Stimulated activated CD8-positive, alpha-beta memory T cell treated with anti-CD3 and anti-CD28 coated beads, Interleukin-7, amount 100 ng/mL, for 24 hours (primary cell): ENCODE data around the gene CLDN11.

Experiments
- DNase-seq: peaks from one replicate; pipeline ENCODE4 v3.0.0-alpha.2; 2020; ENCODE audit warnings: low read depth

CLDN11 gene

GRCh38 chr3:170426240-170426797 is 7.7 kb downstream of the CLDN11 start:
- DNase-seq, result no peak

GRCh38 chr3:170428095-170428494 is 9.4 kb downstream of the CLDN11 start:
- DNase-seq, result no peak

GRCh38 chr3:170429050-170429449 is 10.4 kb downstream of the CLDN11 start:
- DNase-seq, result no peak

GRCh38 chr3:170431054-170431453 is 12.4 kb downstream of the CLDN11 start:
- no peak for DNase-seq

- DNase-seq, result no peak
Observed at GRCh38 chr3:170432416-170432815, 13.7 kb downstream of the CLDN11 start.

GRCh38 chr3:170436697-170437096 is 18.0 kb downstream of the CLDN11 start:
- no peak for DNase-seq

- no peak for DNase-seq
Observed at GRCh38 chr3:170437176-170437575, 18.5 kb downstream of the CLDN11 start.

- DNase-seq, result no peak
Observed at GRCh38 chr3:170437696-170438407, 19.2 kb downstream of the CLDN11 start.

- DNase-seq, result no peak
Observed at GRCh38 chr3:170438836-170439235, 20.2 kb downstream of the CLDN11 start.

- DNase-seq, result no peak
Observed at GRCh38 chr3:170440344-170440743, 21.7 kb downstream of the CLDN11 start.

- no peak for DNase-seq
Observed at GRCh38 chr3:170441412-170441811, 22.7 kb downstream of the CLDN11 start.

- no peak for DNase-seq
Observed at GRCh38 chr3:170442947-170443346, 24.3 kb downstream of the CLDN11 start.

GRCh38 chr3:170443457-170443856 is 24.8 kb downstream of the CLDN11 start:
- no peak for DNase-seq

- no peak for DNase-seq
Observed at GRCh38 chr3:170448584-170448983, 29.9 kb downstream of the CLDN11 start.

- DNase-seq, result no peak
Observed at GRCh38 chr3:170450039-170450438, 31.4 kb downstream of the CLDN11 start.

- no peak for DNase-seq
Observed at GRCh38 chr3:170454509-170454908, 35.8 kb downstream of the CLDN11 start.

- no peak for DNase-seq
Observed at GRCh38 chr3:170458285-170458684, 39.6 kb downstream of the CLDN11 start.

GRCh38 chr3:170463011-170463410 is 44.3 kb downstream of the CLDN11 start:
- no peak for DNase-seq

GRCh38 chr3:170465955-170466354 is 47.3 kb downstream of the CLDN11 start:
- no peak for DNase-seq

GRCh38 chr3:170467007-170467406 is 48.3 kb downstream of the CLDN11 start:
- no peak for DNase-seq

GRCh38 chr3:170467571-170468147 is 49.0 kb downstream of the CLDN11 start:
- DNase-seq, result no peak

- DNase-seq, result no peak
Observed at GRCh38 chr3:170469151-170470062, 50.7 kb downstream of the CLDN11 start.
